LHCN-M2 (cell line): Measurements from ENCODE around the gene ULK3. TPM values are rescaled to one million over a fixed set of nuclear protein-coding genes. Genes with fewer than 3 reads are reported as not detected.
A peak's percentile ranks its signal among the peaks of the same experiment; 100 is the strongest.

Experiments used
- DNase-seq: peaks from one replicate; pipeline ENCODE4 v3.0.0-alpha.2; 2012; ENCODE audit warnings: low read depth
- total RNA-seq: library from RNA; depleted of rRNA; stranded (reverse); fragments of >200 nt; gene quantifications from 2 replicates; pipeline ENCODE4 v1.2.3, GENCODE V29; 2014

The ULK3 gene
- total RNA-seq, 1 experiment from 2014 or later: 31.5 TPM

- no peak for DNase-seq
These were observed 20.7 kb downstream of the ULK3 start for GRCh38 chr15:74822233-74822632.

- DNase-seq: no peak
These were observed 21.2 kb downstream of the ULK3 start for GRCh38 chr15:74821790-74822158.

DNA sequence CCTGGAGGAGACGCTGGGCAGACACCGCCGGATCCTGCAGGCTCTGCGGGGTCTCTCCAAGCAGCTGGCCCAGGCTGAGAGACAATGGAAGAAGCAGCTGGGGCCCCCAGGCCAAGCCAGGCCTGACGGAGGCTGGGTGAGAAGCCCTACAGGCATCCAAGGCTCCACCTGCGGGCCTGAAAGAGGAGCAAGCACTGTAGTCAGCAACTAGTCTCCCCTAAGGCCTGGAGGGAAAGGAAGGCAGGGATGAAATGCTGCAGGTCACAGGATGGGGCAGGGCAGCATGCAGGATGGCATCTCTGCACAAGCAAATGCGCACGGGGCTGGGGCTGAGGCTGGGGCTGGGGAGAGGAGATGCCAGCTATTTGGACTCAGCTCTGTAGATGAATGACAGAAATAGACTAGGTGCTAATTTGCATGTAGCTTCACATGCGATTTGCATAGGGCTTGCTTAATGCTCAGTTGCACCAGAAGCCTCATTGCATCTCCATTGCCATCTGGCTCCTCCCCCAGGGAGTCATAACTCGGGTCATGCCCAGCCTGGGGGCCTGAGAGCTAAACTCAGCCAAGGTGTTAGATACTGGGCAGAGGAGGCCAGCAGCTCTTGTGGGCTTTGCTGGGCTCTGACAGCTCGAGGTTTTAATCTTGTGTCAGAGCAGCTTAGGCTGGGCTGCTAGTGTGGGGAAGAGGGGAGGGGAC lies 21.7 kb downstream of the ULK3 start:
- no peak for DNase-seq

GRCh38 chr15:74820056-74820455 lies 22.9 kb downstream of the ULK3 start:
- no peak for DNase-seq

- DNase-seq: peak; percentile 8
These were observed 25.6 kb downstream of the ULK3 start for GRCh38 chr15:74817370-74817737.

GRCh38 chr15:74816624-74817369 lies 26.2 kb downstream of the ULK3 start:
- no peak for DNase-seq

- no peak for DNase-seq
These were observed 27.0 kb downstream of the ULK3 start for GRCh38 chr15:74815961-74816360.

GRCh38 chr15:74815121-74815934 lies 27.6 kb downstream of the ULK3 start:
- DNase-seq: no peak

DNA sequence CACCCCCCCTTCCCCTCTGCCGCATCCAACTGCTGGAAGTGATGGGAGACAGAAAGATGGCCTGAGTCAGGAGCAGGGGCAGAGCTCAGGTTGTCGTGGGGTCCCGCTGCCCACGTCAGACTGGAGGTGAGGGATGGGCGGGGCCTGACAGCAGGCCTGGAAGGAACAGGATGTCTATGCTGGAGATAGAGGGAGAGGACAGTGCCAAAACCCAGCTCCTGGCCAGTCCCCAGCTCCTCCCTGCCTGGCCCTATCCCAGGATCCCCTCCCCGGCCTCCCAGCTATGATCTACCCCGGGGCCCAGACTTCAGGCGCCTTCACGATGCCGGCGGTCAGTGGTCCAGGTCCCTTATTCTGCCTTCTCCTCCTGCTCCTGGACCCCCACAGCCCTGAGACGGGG lies 30.4 kb downstream of the ULK3 start, which contains the start of gene LMAN1L:
TSS of gene LMAN1L (plus strand) at position 303 of the 400 bp plus-strand sequence. CDS start at position 323, 20 bp downstream.
- no peak for DNase-seq

DNA sequence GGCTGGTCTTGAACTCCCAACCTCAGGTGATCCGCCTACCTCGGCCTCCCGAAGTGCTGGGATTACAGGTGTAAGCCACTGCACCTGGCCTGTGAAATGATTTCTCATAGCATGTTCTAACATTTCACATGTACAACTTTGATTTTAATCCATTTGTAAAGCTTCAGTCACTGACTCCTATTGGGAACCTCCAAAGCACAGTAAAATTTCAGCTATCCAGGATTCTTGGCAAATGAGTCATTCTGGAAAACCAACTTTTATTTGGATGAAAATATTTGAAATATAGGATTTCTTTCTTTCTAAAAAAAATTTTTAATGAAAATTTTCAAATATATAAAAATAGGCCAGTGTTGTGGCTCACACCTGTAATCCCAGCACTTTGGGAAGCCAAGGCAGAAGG lies 33.0 kb downstream of the ULK3 start:
- peak; percentile 46 for DNase-seq

DNA sequence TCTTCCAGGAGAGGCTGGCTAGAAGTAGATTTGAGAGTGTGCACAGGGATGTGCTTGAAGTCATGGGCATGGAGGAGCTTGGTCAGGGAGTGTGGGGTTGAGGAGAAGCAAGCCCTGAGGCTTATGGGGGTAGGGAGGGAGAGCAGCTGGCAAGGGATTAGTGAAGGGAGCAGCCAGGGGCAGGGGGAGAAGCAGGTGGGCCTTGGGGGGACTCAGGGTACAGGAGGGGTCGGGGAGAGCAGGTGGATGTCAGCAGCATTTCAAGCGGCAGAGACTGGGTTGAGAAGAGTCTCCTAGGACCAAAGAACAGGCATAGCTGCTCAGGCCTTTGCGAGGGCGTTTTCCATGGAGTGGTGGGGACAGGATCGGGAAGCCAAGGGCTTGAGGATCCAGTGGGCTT lies 33.7 kb downstream of the ULK3 start:
- DNase-seq: no peak

DNA sequence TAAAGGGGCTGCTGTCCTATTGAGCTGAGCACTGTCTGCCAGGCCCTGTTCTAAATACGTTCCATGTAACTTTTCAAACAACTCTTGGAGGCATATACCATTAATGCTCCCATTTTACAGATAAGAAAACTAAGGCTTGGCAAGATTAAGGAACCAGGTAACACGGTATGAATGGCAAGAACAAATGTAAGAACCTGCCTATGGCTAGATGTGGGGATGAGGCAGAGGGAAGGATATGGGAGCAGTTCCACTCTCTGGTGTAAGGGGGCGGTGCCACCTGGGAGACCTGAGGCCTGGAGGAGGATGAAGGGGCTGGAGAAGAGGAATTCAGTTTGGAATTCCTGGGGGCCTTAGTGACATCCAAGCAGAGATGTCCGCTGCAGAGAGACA lies 34.1 kb downstream of the ULK3 start:
- no peak for DNase-seq

- DNase-seq: no peak
These were observed 34.7 kb downstream of the ULK3 start for GRCh38 chr15:74808078-74808839.

DNA sequence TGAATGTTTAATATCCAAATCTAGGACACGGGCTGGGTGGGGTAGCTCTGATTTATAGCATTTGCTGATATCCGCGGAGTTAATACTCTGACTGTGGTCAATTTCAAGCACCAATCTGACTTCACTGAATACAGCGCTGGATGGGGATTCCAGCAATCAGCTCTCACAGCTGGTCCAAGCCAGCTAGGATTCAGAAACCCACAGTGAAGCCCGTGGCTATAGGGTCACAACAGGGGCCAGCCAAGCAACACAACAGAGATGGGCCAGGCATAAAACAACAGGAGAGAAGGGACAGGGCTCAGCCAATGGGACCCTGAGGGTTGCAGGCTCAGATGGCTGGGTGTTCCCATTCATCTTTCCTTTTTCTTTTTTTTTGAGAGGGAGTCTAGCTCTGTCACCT lies 35.7 kb downstream of the ULK3 start:
- no peak for DNase-seq

GRCh38 chr15:74804935-74805334 lies 38.0 kb downstream of the ULK3 start:
- DNase-seq: no peak

DNA sequence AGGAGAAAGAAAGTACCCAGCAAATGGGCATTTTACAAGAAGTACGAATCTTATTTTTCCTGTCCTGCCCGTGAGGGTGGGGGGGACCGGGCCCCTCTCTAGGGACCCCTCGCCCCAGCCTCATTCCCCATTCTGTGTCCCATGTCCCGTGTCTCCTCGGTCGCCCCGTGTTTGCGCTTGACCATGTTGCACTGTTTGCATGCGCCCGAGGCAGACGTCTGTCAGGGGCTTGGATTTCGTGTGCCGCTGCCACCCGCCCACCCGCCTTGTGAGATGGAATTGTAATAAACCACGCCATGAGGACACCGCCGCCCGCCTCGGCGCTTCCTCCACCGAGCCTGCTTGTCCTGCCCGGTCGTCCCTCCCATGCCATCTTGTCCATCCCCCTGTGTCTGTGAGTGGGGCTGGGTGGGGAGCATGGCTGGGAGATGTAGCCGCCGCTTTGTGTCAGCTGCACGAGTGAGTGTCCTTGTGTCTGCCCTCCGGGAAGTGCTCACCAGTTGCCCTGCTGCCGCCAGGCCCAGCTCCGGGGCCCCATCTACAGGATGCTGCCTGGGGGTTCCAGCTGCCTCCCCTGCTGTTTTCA lies 40.0 kb downstream of the ULK3 start:
- no peak for DNase-seq

DNA sequence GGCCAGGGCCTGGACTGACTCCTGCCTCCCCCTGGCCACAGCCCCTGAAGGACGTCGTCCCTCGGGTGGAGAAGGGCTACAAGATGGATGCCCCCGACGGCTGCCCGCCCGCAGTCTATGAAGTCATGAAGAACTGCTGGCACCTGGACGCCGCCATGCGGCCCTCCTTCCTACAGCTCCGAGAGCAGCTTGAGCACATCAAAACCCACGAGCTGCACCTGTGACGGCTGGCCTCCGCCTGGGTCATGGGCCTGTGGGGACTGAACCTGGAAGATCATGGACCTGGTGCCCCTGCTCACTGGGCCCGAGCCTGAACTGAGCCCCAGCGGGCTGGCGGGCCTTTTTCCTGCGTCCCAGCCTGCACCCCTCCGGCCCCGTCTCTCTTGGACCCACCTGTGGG lies 40.7 kb downstream of the ULK3 start:
- no peak for DNase-seq

DNA sequence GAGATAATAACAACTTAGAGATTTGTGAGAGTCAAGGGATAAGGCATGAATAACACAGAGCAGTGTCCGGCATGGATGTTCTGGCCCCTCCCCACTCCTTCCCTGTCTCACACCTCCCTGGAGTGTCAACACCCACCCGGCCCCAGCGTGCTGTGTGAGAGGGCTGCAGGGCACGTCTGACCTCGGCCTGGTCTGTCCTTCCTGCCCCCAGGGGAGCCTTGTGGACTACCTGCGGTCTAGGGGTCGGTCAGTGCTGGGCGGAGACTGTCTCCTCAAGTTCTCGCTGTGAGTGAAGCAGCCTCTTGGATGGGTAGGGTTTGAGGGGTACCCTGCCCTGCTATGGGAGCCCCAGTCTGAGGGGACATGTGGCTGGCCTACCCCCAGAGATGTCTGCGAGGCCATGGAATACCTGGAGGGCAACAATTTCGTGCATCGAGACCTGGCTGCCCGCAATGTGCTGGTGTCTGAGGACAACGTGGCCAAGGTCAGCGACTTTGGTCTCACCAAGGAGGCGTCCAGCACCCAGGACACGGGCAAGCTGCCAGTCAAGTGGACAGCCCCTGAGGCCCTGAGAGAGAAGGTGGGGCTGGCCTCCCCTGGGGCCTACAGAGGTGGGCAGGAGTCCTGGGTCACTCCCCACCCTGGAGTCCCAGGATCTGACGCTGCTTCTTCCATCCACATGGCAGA lies 41.5 kb downstream of the ULK3 start:
- no peak for DNase-seq

GRCh38 chr15:74800559-74801094 lies 42.3 kb downstream of the ULK3 start:
- DNase-seq: no peak

DNA sequence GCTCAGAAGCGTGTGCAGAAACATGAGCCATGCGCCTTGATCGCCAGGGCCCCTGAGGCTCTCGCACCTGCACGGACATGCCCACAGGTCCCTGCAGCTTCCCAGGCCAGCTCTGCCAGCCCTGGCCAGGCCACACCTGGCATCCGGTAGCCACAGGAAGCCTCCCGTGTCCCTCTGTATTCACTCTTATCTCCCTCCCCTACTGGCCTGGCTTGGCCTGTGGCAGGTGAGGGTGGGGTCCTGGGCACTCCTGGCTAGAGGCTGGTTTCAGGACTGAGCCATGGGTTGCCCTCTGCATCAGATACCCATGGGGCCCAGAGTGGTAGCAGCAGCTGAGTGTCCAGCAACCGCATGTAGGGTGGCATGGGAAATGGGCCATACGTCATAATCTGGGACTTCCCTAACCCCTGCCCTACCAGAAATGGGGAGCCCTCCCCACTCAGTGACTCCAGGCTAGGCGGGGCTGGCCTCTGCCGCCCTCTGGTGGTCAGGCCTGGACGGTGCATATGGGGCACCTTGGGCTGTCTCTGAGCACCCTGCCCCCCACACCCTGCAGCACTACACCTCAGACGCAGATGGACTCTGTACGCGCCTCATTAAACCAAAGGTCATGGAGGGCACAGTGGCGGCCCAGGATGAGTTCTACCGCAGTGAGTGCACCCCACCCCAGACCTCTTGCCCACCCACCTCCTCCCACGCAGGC lies 42.9 kb downstream of the ULK3 start:
- DNase-seq: peak; percentile 81
